Measurements from ENCODE around the gene FBXO36. TPM values are rescaled to one million over a fixed set of nuclear protein-coding genes. Genes with fewer than 3 reads are reported as not detected.

FBXO36 gene
- total and polyA plus RNA-seq, 2 donors (not counting 1 experiment from before 2014, with no cell fraction given), result 0.49 to 1.5 TPM

DNA sequence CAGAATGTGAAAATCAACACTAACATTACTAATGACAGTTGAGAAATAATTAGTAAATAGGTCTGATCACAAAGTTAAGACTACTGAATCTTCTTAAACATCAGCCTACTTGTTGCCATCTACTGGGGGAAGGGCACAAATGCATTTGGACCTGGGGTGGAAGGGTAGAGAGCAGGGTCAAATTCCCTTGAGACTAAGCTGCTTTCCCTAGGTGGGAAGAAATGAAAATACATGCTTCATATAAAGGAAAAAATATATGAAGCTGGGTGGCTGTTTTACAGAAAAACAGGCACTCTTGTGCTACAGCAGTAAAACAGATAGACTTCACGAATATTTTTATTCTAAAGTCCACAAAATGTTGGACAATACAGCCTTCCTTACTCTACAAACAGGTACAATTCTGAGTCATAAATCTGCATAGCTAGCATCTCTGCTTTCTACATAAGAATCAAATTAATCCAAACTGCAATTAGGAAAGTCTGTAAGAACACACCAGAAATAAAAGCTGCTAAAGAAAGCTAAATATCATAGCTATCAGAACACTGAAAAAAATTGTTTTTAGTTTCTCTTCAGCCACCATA, 11.4 kb upstream of the FBXO36 start:
- H3K4me1 Mint-ChIP-seq, result peaks cover 54% of the 10 kb centered on the region
- peaks cover 26 to 32% of the 10 kb centered on the region in 2 donors for H3K4me1 ChIP-seq (ENCODE audit: control insufficient read depth in 2 of 2, insufficient read depth in 2 of 2, low read length in 2 of 2)

More for the DNA sequence above, 11.4 kb upstream of the FBXO36 start:
- ChIA-PET CTCF (interaction anchor here (0.8 to 5.4 kb wide), 10 partner anchors 11 to 112 kb away, joined by 3 to 63 read pairs (median 4); partner anchors contain the start of genes FBXO36 and TRIP12), POLR2A (interaction anchor here (1.6 kb wide), 1 partner anchor 10 kb away, joined by 7 read pairs; the partner anchor contains the start of gene TRIP12)
- peak overlapping the region; percentile 11 for H3K9ac ChIP-seq (ENCODE audit: low read length)
- peak; percentile 79 for ATAC-seq (ENCODE audit: low read depth)
- peak; percentile 63 for DNase-seq
- intact Hi-C loops (cut with micrococcal nuclease), result loop anchor here (1.0 to 10.0 kb wide), 2 partner anchors 56 to 110 kb away; no protein-coding TSS in a partner anchor
- H3K4me3 ChIP-seq (ENCODE audit: control extremely low read depth in 1 of 5, extremely low read depth in 1 of 5, insufficient read depth in 1 of 5, low read depth in 2 of 5, low read length in 4 of 5), result no peak overlapping the region
- no peaks in the 10 kb centered on the region for H3K27me3 ChIP-seq (replicated peaks in 1 of 4; ENCODE audit: control extremely low read depth in 1 of 4, control insufficient read depth in 3 of 4, insufficient read depth in 4 of 4, low read length in 3 of 4)
- no peak overlapping the region for H2AFZ ChIP-seq (ENCODE audit: insufficient read depth, low read depth, low read length, poor library complexity, severe bottlenecking)
- Mint-ChIP-seq H3K27me3 (no peaks in the 10 kb centered on the region), H3K27ac (peak overlapping the region; percentile 54), H3K9me3 (ENCODE audit: insufficient read depth) (no peaks in the 10 kb centered on the region), H3K4me3 (peak overlapping the region; percentile 10)
- peaks cover 0 to 15% of the 10 kb centered on the region in 2 experiments for H3K36me3 ChIP-seq (replicated peaks in 1 of 2; ENCODE audit: control extremely low read depth in 1 of 2, control insufficient read depth in 1 of 2, extremely low read depth in 1 of 2, insufficient read depth in 2 of 2, low read length in 1 of 2)
- H4K20me1 ChIP-seq (ENCODE audit: control insufficient read depth, insufficient read depth, low read length, poor library complexity, severe bottlenecking), result peaks cover 39% of the 10 kb centered on the region
- no CpG with 5 or more reads among the region's 1 CpG for WGBS (ENCODE audit: insufficient coverage)
- TF ChIP-seq CTCF (IDR thresholded peaks at IDR 0.05) (peak; percentile 71), EZH2 (IDR thresholded peaks at IDR 0.05; ENCODE audit: borderline replicate concordance, insufficient read depth, low read depth, low read length, poor library complexity, severe bottlenecking) (no peak)
- H3K4me2 ChIP-seq (replicated peaks; ENCODE audit: low read depth, low read length, poor library complexity, severe bottlenecking), result peak overlapping the region; percentile 44
- peak overlapping the region; percentile 35 to 59 for H3K27ac ChIP-seq (ENCODE audit: low read length in 2 of 2)
- H3K79me2 ChIP-seq (ENCODE audit: control insufficient read depth, insufficient read depth, low read length), result peaks cover 100% of the 10 kb centered on the region
- H3K9me3 ChIP-seq (ENCODE audit: control extremely low read depth in 1 of 3, control insufficient read depth in 2 of 3, insufficient read depth in 1 of 3, low read length in 2 of 3), result no peaks in the 10 kb centered on the region
